ENCODE results near the gene DGKQ. TPM values are rescaled to one million over a fixed set of nuclear protein-coding genes. Genes with fewer than 3 reads are reported as not detected.
A peak's percentile ranks its signal among the peaks of the same experiment; 100 is the strongest.

The DGKQ gene
- total RNA-seq, 1 experiment from 2014 or later, result 15.9 TPM

DNA sequence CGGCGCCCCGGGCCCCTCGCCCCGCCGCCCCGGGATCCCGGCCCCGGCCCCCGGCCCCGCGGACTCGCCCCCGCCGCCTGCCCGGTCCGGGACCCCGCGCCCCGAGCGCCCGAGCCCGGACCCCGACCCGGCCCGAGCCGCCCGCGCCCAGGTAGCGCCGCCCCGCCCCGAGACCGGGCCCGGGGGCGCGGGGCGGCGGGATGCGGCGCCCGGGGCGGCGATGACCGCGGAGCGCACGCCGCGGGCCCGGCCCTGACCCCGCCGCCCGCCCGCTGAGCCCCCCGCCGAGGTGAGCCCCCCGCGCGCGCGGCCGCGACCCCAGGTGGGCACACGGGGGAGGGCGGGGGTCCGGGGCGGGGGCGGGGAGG is 38.3 kb upstream of the DGKQ start:
- BruUV-seq (replicated peaks), result no TSS peak
- intact Hi-C loops (cut with micrococcal nuclease), result loop anchor here (5.0 kb wide), 1 partner anchor 71 kb away; no protein-coding TSS in a partner anchor
- H3K9me3 Mint-ChIP-seq (ENCODE audit: unreplicated experiment), result no peaks in the 10 kb centered on the region
- H3K27me3 Mint-ChIP-seq (ENCODE audit: insufficient read depth, unreplicated experiment), result peaks cover 25% of the 10 kb centered on the region
- H3K4me1 Mint-ChIP-seq (ENCODE audit: insufficient read depth, unreplicated experiment), result peaks cover 11% of the 10 kb centered on the region
- peak overlapping the region; percentile 79 for H3K4me3 Mint-ChIP-seq (ENCODE audit: unreplicated experiment)
- CTCF ChIA-PET, result interaction anchor here (0.5 kb wide), 1 partner anchor 889 kb away, joined by 3 read pairs; no protein-coding TSS in a partner anchor
- no peak overlapping the region for H3K27ac Mint-ChIP-seq (ENCODE audit: low read depth, unreplicated experiment)
- TF ChIP-seq, protein P1, sequence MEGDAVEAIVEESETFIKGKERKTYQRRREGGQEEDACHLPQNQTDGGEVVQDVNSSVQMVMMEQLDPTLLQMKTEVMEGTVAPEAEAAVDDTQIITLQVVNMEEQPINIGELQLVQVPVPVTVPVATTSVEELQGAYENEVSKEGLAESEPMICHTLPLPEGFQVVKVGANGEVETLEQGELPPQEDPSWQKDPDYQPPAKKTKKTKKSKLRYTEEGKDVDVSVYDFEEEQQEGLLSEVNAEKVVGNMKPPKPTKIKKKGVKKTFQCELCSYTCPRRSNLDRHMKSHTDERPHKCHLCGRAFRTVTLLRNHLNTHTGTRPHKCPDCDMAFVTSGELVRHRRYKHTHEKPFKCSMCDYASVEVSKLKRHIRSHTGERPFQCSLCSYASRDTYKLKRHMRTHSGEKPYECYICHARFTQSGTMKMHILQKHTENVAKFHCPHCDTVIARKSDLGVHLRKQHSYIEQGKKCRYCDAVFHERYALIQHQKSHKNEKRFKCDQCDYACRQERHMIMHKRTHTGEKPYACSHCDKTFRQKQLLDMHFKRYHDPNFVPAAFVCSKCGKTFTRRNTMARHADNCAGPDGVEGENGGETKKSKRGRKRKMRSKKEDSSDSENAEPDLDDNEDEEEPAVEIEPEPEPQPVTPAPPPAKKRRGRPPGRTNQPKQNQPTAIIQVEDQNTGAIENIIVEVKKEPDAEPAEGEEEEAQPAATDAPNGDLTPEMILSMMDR (IDR thresholded peaks at IDR 0.05; ENCODE audit: unreplicated experiment), result no peak
- H3K36me3 Mint-ChIP-seq (ENCODE audit: insufficient read depth, unreplicated experiment), result peaks cover 7% of the 10 kb centered on the region
- POLR2A ChIA-PET, result interaction anchor here (0.6 kb wide), 1 partner anchor 165 kb away, joined by 3 read pairs; no protein-coding TSS in a partner anchor
- DNase-seq (ENCODE audit: unreplicated experiment), result no peak

DNA sequence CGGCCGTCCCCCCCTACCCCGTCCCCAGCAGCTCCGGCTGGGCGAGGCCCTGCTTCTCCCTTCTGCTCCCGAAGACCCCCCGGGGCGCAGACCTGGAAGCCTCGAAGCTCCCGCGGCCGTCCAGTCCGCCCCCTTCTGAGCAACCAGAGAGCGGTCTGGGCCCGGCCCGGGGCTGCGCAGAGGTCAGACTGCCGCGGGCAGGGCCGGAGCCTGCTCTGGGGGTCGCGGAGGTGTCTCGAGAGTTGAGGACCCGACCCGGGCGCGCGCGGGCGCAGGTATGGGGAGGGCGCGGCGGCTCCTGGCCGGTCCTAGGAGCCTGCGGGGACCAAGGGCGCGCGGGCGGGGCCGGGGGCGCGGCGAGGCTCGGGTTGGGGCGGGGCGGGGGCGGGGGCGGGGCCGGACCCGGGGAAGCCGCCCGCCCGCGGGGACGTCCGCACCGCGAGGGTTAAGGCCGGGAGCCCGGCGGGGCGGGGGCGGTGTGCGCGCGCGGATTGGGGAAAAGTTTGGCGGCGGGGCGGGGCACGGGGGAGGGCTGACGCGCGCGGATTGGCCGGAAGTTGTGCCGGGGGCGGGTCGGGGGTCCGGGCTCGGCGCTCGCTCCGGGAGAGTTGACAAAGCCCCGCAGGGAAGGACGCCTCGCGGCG is 37.8 kb upstream of the DGKQ start, which contains the start of gene FGFRL1:
FGFRL1 (plus strand) TSS at position 605 of the 644 bp plus-strand sequence. CDS start 860 bp downstream, outside the sequence.
- BruUV-seq (replicated peaks), result no TSS peak
- DNase-seq (ENCODE audit: unreplicated experiment), result peak; percentile 89
- no peaks in the 10 kb centered on the region for H3K9me3 Mint-ChIP-seq (ENCODE audit: unreplicated experiment)
- H3K36me3 Mint-ChIP-seq (ENCODE audit: insufficient read depth, unreplicated experiment), result peaks cover 7% of the 10 kb centered on the region
- peaks cover 11% of the 10 kb centered on the region for H3K4me1 Mint-ChIP-seq (ENCODE audit: insufficient read depth, unreplicated experiment)
- peaks cover 29% of the 10 kb centered on the region for H3K27me3 Mint-ChIP-seq (ENCODE audit: insufficient read depth, unreplicated experiment)
- H3K4me3 Mint-ChIP-seq (ENCODE audit: unreplicated experiment), result peak within 1 kb of the TSS; percentile 79
- TF ChIP-seq, protein P1 (IDR thresholded peaks at IDR 0.05; ENCODE audit: unreplicated experiment), result no peak
- ChIA-PET POLR2A (interaction anchor here (0.7 to 1.7 kb wide), 16 partner anchors 13 to 336 kb away, joined by 3 to 7 read pairs (median 4); partner anchors contain the start of gene UVSSA), CTCF (interaction anchor here (0.5 to 1.1 kb wide), 4 partner anchors 30 to 889 kb away, joined by 3 to 4 read pairs (median 3); no protein-coding TSS in a partner anchor)
- intact Hi-C loops (cut with micrococcal nuclease), result loop anchor here (5.0 kb wide), 1 partner anchor 71 kb away; no protein-coding TSS in a partner anchor
- H3K27ac Mint-ChIP-seq (ENCODE audit: low read depth, unreplicated experiment), result peak within 1 kb of the TSS; percentile 76

DNA sequence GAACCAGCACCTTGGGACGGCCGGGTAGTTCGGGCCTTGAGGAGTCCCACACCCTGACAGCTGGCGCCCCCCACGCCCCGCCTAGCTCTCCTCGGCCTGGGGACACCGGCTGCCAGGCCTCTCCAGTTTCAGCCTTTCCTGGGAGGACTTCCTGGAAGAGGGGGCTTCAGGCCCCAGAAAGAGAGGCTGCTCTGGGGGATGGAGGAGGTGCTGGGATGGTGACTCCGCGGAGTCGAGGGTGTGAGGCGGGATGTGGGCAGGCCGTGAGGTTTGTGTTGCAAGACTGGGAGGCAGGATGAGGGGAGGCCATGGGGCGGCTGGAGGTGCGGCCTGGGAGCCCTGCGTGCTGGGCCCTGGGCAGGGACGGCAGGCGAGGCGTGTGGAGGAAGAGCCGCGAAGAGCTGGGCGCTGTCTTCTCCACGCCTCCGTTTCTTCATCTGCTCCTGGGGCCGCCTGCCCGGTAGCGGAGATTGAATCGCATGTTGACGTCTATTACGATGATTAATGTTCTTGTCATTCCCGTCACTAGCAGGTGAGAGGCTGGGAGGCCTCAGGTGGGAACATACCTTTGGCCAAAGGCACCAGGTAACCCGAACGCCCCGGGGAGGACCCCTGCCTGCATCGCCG is 37.1 kb upstream of the DGKQ start:
- peak overlapping the region; percentile 79 for H3K4me3 Mint-ChIP-seq (ENCODE audit: unreplicated experiment)
- POLR2A ChIA-PET, result interaction anchor here (0.6 to 1.7 kb wide), 19 partner anchors 12 to 336 kb away, joined by 3 to 7 read pairs (median 4); partner anchors contain the start of genes GAK, TMEM175 and UVSSA
- H3K9me3 Mint-ChIP-seq (ENCODE audit: unreplicated experiment), result no peaks in the 10 kb centered on the region
- H3K4me1 Mint-ChIP-seq (ENCODE audit: insufficient read depth, unreplicated experiment), result peaks cover 11% of the 10 kb centered on the region
- DNase-seq (ENCODE audit: unreplicated experiment), result peak; percentile 91
- peak overlapping the region; percentile 76 for H3K27ac Mint-ChIP-seq (ENCODE audit: low read depth, unreplicated experiment)
- intact Hi-C loops (cut with micrococcal nuclease), result loop anchor here (5.0 kb wide), 1 partner anchor 72 kb away; no protein-coding TSS in a partner anchor
- peaks cover 7% of the 10 kb centered on the region for H3K36me3 Mint-ChIP-seq (ENCODE audit: insufficient read depth, unreplicated experiment)
- H3K27me3 Mint-ChIP-seq (ENCODE audit: insufficient read depth, unreplicated experiment), result peaks cover 29% of the 10 kb centered on the region
- CTCF ChIA-PET, result interaction anchor here (0.5 to 1.1 kb wide), 5 partner anchors 23 to 340 kb away, joined by 3 to 4 read pairs (median 3); no protein-coding TSS in a partner anchor
- TF ChIP-seq, protein P1 (IDR thresholded peaks at IDR 0.05; ENCODE audit: unreplicated experiment), result no peak
- no TSS peak for BruUV-seq (replicated peaks)
